T1000 (cell line): ENCODE measurements around the gene SPDYE4.

ENCODE experiments used
- DNase-seq: peaks from one replicate; lab custom pipeline; 2025; ENCODE audit warnings: mixed read lengths; lab: John Stamatoyannopoulos, UW

The SPDYE4 gene

DNA sequence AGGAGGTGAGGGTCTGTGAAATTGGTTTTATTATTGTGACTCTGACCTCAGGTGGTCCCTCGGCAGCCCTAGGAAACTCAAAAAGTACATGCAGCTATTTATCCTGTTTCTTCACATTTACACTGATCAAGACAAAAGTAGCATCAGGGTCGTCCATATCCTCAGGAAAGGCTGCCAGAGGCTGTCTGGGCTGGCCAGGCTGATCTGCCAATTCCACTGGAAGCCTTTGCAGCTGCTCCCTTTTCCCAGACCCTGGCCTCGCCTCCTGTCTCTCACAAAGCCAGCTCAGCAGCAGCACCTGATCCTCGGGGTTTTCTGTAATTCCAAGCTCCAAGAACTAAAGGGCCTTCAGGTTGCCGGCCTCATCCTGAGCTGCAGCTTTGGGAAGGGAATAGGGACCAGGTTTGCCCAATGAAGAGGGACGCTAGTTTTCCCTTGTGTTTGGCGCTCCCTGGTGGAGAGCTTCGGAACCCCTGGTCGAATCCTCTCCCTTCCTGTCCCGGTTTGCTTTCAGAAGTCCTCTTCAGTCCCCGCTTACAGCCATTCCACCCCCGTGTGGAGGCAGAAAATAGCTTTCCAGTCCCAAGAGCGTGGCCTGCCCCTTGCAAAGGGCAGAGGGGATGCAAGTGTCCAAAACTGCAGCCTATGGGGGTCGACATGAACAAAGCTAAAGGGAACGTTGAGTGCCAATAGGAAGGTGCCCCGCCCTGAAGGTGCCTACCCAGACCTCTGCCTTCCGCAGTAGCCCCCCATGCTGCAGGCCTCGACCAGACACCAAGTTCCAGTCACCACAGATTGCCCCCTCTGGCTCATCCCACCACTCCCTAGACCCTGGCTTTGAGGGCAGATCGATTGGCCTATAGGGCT lies 27.4 kb upstream of the SPDYE4 start:
- DNase-seq: peak; percentile 4

DNA sequence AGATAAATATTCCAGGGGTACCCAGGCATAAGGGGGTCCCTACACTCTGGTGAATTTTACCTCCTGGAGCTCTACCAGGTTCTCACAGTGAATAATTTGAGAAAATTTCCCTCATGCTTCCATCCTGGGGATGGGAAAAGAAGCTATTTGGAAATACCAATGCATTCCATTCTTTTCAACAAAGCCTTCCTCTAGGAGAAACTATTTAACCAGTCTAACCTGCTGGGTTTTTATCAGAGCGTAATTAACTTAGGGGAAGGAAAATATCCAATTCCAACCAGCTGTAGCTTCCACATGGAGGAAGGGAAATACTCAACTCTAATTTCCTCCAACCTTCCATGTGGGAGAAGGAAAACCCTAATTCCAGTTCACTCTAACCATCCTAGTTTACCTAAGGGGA lies 23.8 kb upstream of the SPDYE4 start:
- DNase-seq: no peak

DNA sequence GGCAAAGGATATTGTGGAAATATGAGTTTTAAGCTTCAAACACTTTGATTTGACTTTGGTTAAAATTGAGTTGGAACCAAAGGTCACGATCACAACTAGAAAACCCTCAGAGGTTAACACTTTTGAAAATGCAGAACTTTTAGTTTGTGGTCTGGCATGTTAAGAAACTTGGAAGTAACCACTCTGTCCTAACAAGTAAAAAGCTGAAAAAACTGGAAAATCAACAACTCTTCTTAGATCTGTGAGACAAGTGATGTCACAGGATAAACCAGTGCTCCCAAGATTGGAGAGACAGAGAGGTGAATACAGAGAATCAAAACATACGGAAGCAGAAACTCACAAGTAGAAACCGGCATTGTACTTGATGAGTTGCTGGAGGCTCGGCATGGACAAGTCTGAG lies 23.4 kb upstream of the SPDYE4 start:
- no peak for DNase-seq

DNA sequence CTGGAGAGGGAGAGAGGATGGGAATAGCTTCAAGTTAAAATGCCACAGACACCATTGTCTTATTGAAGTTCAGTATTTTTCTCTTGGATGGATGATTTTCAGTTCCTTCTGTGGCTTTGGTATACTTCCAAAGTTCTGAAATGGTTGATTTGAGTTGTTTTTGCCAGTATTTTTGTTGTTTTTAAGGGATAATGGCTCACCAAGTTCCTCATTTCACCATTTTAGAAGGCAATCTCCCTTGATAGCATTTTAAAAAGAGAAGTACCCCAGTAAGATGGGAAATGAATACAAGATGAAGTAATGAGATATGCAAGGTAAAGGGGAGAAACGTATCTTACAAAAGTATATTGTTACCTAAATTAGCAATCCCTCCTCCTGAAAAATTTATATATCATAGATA lies 18.5 kb upstream of the SPDYE4 start:
- DNase-seq: no peak

DNA sequence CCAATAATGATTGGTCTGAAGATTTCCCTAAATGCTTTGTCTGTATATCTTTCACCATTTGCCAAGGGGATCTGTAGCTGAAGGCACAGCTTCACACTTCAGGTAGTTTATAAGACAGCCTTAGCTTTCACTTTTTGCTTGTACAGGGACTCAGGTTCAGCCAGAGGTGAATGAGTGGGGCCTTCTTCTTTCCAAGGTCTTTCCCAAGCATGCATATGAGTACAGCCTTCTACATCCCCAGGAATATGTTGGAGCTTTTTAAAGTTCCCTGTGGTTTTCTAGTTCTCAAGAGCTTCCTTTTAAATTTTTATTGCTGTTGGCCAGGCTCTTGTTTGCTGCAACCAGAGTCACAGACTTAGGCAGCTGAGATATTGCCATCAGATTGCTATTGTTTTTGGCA lies 17.9 kb upstream of the SPDYE4 start:
- DNase-seq: no peak

DNA sequence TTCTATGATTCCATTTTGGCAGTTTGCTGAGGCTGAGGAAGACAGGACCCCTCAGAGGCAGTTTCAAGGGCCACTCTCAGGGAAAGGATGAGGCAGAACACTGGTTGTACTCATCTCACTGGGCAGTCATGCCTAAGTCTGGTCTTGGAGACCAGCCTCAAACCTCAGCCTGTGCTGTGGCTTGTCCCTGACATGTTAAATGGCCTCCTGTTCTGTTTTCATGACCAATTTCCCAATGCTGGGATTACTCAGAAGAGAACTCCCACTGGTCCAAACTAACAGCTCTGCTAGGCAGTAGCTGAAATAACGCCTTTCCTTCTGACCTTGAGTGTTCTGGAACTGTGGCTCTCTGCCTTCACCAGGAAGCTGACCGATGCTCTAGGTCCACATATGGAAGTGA lies 8.4 kb upstream of the SPDYE4 start:
- DNase-seq: no peak

DNA sequence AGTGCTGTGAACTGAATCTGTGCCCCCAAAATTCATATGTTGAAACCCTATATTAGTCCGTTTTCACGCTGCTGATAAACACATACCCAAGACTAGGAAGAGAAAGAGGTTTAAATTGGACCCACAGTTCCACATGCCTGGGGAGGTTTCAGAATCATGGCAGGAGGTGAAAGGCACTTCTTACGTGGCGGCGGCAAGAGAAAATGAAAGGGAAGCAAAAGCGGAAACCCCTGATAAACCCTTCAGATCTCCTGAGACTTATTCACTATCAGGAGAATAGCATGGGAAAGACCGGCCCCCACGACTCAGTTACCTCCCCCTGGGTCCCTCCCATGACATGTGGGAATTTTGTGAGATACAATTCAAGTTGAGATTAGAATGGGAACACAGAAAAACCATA lies 3.7 kb upstream of the SPDYE4 start:
- DNase-seq: no peak

DNA sequence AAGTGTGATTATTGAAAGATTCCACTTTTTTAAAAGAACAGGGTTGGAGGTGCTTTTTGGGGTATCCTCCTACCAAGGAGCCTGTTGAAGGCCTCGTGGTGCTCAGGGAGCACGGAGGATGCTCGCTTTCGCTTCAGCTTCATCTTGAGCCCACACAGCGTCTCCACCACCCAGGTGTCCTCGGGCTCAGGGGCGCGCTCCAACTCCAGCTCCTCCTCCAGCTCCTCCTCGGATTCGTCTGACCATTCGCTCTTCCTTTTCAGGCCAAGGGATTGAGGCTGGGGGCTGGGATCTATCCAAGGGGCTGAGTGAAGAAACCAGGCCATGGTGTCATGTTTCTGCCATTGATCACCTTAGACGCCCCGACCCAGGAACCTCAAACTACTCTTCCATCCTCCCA lies 1.2 kb downstream of the SPDYE4 start:
- no peak for DNase-seq

DNA sequence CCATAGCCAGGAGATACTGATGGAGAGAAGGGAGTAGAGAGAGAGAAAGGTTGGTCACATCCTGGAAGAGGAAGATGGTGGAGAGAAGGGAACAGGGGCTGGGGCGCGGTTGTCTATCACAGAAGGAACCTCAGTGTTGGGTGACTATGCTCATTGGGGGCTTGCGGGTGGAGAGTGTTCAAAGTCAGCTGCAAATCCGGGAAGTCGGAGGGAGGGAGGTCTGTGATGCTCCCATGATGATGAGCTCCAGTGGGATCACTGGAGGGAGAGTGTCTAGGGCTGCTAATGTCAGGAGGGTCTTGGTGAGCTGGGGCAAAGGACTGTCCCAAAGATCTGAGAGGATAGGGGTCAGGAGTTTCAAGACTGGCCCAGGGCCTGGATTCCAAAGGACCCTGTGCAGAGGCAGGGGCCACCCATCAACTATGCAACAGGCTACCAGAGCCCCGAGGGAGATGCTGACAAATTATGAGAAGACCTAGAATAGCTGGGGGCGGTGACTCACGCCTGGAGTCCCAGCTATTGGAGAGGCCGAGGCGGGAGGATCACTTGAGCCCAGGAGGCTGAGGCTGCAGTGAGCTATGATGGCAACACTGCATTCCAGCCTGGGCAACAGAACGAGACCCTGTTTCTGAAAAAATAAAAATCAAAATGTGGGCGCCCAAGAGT lies 2.6 kb downstream of the SPDYE4 start:
- DNase-seq: no peak

DNA sequence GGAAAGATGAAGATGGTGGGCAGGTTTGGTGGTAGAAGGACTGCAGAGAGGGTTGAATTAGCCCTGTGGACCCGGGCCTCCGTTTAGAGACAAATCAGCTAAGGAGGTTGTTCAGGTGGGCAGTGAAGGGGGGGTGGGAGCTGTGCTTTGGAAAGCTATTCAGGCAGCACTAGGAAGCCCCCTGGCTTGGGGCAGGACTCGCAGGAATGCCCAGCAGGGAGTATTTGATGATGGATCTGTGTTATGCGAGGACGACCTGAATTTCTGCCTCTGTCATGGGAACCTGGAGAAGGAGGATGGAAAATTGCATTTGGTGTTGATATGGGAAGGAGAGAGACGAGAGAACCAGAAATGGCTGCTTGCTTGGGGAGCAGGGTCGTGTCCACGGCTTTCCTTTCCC lies 3.5 kb downstream of the SPDYE4 start:
- DNase-seq: no peak

DNA sequence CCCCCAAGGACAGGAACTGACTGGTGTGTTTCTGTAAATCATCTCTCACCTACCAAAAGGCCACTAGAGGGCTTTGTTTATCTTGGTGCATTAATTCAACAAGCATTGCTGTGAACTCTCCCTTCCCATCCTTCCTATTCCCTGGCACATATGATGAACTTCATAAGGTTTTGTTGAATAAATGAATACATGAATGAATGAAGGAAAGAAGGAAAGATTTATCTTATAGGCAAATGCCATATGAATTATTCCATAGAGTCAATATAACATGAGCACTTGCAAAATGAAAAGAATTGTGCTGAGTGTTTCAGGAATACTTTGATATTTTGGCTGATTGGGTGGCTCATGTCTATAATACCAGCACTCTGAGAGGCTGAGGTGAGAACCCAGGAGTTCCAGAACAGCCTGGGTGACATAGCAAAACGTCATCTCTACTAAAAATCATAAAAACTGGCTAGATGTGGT lies 4.3 kb downstream of the SPDYE4 start:
- DNase-seq: no peak

DNA sequence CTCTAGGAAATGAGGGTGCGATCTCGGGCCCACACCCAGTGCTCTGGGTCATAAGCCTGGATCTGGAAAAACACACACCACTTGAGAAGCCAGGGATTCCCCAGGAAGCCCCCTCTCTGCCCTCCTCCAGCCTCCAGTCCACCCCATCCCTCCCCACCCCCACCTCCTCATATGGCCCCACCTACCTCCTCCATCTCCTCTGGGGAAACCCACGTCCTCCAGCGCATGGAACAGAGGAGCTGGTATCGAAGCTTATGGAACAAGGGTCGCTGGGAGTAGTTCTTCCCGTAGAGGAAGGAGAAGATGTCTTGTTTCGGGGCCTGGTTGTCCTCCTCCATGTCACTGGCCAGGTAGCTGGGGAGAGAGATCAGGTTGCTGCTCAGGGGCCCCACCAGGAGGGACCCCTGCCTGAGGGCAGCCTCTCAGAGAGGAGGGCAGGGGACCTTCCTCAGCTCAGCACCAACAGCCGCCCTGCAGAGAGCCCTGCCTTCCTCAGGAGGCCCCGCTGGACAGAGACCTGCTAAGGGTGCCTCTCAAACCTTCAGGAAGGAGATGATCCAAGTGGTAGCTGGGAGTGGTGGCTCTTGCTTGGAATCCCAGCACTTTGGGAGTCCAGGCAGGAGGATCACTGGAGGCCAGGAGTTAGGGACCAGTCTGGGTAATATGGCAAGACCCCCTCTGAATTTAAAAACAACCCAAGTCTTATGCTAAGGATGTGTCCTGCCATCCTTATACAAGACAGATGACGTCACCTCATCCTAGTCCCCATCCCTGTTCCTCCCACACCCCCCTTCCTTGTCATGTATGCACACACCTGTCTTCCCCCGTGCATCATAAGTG lies 5.0 kb downstream of the SPDYE4 start:
- DNase-seq: no peak

DNA sequence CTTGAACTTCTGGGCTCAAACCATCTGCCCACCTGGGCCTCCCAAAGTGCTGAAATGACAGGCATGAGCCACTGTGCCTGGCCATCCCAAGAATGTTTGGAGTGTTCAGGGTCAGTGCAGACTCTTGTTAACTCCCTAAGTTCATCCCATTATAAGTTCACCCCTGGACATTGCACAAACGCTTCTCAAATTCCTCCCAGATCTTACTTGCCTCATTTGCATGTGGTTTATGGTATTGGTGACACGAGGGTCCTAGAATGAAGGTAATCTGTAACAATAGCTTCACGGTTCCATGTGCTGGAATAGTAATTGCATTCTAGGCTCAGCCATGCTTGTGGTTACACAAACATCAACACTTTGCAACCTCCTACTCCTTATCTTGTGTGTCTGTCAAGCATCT lies 8.7 kb downstream of the SPDYE4 start:
- DNase-seq: no peak

DNA sequence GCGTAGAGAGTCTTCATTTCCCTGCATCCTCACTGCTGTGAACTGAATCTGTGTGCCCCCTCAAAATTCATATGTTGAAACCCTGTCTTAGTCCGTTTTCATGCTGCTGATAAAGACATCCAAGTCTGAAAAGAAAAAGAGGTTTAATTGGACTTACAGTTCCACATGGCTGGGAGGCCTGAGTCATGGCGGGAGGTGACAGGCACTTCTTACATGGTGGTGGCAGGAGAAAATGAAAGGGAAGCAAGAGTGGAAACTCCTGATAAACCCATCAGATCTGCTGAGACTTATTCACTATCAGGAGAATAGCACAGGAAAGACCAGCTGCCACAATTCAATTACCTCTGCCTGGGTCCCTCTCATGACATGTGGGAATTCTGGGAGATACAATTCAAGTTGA lies 10.6 kb downstream of the SPDYE4 start:
- DNase-seq: no peak

DNA sequence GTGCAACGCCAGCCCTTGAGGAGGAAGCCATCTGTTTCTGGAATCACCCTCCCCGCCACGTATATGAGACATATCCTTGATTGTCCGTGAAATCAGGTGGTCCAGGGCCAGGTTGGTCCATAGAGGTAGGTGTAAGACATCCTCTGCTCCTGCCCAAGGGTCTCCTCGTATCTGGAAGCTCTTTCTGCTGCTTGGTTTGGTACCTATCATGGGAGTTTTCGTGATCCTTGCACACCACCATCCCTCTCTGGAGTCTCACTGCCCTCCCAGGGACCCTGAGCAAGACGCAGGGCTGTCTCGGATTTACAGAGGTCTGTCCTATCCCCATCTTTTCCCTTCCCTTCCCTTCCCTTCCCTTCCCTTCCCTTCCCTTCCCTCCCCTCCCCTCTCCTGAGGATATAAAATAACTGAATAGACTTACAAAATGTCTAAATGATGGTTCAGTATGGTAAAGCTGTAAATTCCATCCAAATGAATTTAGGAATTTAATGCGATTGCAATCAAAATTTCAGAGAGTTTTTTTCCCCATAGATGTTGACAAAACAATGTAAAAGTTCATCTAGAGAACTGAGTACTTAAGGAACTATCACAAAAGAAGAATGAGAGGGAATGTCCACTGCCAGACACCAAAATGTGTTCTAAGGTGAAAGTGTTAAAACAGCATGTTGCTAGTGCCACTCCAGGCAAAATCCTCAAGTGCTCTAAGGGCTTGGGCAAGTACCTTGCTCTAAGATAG lies 11.7 kb downstream of the SPDYE4 start:
- DNase-seq: no peak

DNA sequence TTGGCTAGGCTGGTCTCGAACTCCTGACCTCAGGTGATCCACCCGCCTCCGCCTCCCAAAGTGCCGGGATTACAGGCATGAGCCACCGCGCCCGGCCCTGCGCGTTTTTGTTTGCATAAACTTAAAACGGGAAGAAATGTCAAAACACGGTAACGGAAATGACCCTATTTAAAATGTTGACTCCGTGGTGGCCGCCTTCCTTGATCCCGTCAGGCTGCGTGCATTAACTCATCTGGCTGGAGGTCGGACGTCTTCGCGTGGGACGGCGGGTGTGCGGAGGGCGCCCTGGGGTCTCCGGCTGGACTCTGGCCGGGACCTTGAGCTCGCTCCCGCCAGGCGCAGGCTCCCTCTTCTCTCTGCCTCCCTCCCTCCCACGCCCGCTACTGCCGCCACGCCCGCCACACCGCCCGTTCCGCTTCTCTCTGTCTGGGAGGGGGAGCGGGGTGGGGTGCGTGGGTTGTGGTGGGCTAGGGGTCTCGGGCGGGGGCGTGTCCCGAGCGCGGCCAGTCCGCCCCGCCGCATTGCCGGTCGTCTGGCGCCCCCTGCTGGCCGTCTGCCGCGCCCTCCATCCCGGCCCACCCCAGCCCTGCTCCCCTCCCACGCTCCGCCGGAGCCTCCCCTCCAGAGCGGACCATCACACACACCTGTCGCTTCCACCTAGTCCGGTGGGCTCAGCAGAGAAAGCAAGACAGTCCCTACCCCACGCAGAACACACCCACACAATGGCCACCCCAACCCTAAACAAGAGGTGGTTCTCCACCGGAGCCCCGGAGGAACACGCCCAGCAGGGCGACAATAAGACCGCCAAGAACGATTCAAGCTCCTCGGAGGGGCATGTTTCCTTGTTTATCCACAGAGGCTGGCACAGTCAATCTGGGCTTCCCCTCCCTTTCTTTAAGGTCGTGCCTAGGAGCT lies 12.5 kb downstream of the SPDYE4 start:
- no peak for DNase-seq

DNA sequence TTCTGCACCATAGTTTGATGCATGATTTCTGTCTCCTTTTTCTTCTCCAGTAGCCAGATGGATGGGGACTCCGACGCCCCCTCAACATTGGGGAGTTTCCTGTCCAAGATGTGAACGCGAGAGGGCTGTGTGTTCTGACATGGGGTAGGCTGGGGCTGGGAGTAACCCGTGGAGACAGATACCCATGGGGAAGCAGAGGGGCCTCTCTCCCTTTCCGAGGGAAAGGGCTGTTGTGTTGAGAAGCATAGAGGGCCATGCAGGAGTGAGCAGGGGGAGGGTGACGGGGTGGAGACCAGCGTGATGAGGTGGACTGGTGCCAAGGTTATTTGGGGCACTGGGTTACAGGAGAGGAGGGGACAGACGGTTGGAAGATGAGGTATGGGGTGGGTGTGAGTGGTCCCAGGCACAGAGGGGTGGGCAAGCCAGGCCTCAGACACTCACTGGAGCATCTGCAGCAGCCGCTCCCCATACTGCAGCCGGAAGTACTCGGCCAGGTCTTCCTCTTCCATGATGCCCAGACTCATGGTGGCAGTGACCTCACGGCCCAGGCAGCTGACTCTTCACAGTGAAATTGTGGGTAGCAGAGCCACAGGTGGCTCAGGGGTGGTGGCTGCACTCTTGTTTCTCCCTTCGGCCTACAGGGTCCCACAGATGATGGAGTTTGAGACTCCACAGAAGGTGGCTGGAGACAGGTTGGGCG lies 14.1 kb downstream of the SPDYE4 start:
- DNase-seq: no peak

DNA sequence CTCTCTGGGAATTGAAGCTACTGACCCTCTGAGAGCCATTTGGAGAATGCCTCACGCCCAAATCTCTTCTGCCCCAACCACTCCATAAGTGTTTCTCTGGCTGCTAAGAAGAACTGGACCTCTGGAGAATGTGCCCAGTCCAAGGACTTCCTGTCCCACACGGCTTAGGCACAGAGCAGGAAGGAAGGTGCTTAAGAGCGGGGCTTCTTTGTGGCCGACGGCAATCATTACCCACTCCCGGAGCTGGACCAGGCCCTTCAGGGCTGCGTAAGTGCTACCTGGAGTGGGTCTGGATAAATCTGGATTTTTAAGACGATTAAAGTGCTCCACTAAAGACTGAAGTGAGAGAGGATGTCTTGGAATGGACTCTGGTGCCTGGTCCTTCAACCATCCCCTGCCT lies 15.5 kb downstream of the SPDYE4 start:
- DNase-seq: no peak

DNA sequence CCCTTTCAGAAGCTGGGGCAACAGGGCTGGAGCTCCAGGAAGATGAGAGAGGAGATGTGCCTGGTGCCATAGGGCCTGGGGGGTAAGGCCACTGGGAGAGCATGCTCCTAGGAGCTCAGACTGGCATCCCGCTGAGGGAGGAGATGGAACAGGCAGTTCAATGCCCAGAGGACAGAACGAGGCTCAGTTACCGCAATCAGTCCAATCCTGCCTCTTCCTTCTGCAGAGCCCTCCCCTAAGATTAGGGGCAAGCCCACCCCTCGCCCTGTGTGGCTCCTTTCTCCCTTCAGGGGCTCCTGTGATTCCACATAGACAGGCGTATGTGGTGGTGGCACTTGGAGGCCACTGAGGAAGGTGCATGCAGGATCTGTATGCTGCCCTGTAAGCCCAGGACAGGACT lies 16.1 kb downstream of the SPDYE4 start:
- no peak for DNase-seq

DNA sequence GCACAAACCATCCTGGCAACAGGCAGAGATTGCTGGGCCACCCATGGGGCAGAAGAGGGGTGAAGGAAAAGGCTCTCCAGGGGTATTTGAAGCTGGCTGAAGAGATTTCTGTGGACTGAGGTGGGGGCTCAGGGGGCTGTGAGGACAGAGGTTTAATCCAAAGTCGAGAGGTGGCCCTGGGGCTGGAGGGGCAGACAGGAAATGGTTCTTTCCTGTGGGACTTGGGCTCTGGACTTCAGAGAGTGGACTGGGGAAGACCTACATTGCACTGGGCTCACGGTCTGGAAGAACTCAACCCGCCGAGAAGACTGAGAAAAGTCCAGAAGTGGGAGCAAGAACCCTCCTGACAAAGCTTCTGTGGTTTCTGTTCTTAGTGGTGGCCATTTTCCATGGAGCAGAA lies 16.6 kb downstream of the SPDYE4 start:
- no peak for DNase-seq
